PC-9 (cell line): Measurements from ENCODE around the gene LPAR2. TPM values are rescaled to one million over a fixed set of nuclear protein-coding genes. Genes with fewer than 3 reads are reported as not detected.
A peak's percentile ranks its signal among the peaks of the same experiment; 100 is the strongest.

Experiments
- BruUV-seq: library from RNA; stranded (reverse); fragments of 400-500 nt; replicated peaks from 2 replicates; lab custom pipeline; 2021; lab: Mats Ljungman, UMichigan
- CTCF ChIA-PET: fragments of 300-600 bp; sonication (Branson Sonifier 250); formaldehyde crosslinking; loops from one replicate; lab custom pipeline; 2022; ENCODE audit warnings: antibody characterized with exemption; lab: Charles Lee
- POLR2A ChIA-PET: fragments of 300-600 bp; sonication (Branson Sonifier 250); formaldehyde crosslinking; loops from one replicate; lab custom pipeline; 2022; ENCODE audit warnings: antibody characterized with exemption; ENCODE audit not compliant: unreplicated experiment; lab: Charles Lee
- DNase-seq, 2 experiments: peaks; one replicate each; pipeline versions ENCODE4 v3.0.0 to v3.0.0-alpha.2; 2015 to 2022; ENCODE audit warnings: mixed read lengths in 1 of 2
- H2AFZ ChIP-seq: fragments of 200-600 bp; sonication (generic); 2 replicates; pipeline ENCODE4 v1.8.1; 2017; ENCODE audit warnings: antibody characterized with exemption
- H3F3A ChIP-seq: fragments of 200-600 bp; sonication (generic); 2 replicates; pipeline ENCODE4 v1.8.1; 2017; ENCODE audit warnings: antibody characterized with exemption, mild to moderate bottlenecking, low read depth; ENCODE audit not compliant: insufficient read depth
- H3K27ac ChIP-seq: fragments of 200-600 bp; sonication (generic); 2 replicates; pipeline ENCODE4 v1.6.1; 2016; ENCODE audit warnings: mixed run types
- H3K27me3 ChIP-seq: fragments of 200-600 bp; sonication (generic); 2 replicates; pipeline ENCODE4 v1.6.1; 2016; ENCODE audit warnings: low read depth, mixed run types; ENCODE audit not compliant: insufficient read depth
- H3K36me3 ChIP-seq: fragments of 200-600 bp; sonication (generic); 2 replicates; pipeline ENCODE4 v1.6.1; 2016; ENCODE audit warnings: low read depth, mixed run types
- H3K4me1 ChIP-seq: fragments of 200-600 bp; sonication (generic); replicated peaks from 2 replicates; pipeline ENCODE4 v1.6.1; 2016; ENCODE audit warnings: mixed run types; ENCODE audit not compliant: insufficient read depth
- H3K4me2 ChIP-seq: fragments of 200-600 bp; sonication (generic); 2 replicates; pipeline ENCODE4 v1.6.1; 2017; ENCODE audit warnings: mixed run types
- H3K4me3 ChIP-seq: fragments of 200-600 bp; sonication (generic); 2 replicates; pipeline ENCODE4 v1.6.1; 2016; ENCODE audit warnings: mixed run types
- H3K79me2 ChIP-seq: fragments of 200-600 bp; sonication (generic); 2 replicates; pipeline ENCODE4 v1.6.1; 2017; ENCODE audit warnings: low read depth, mixed run types
- H3K9me2 ChIP-seq: fragments of 200-600 bp; sonication (generic); 2 replicates; pipeline ENCODE4 v1.8.1; 2017; ENCODE audit warnings: mild to moderate bottlenecking; ENCODE audit not compliant: insufficient read depth
- H3K9me3 ChIP-seq: fragments of 200-600 bp; sonication (generic); 2 replicates; pipeline ENCODE4 v1.8.1; 2016; ENCODE audit warnings: low read depth; ENCODE audit not compliant: insufficient read depth
- H4K20me1 ChIP-seq: fragments of 200-600 bp; sonication (generic); 2 replicates; pipeline ENCODE4 v1.8.1; 2017; ENCODE audit not compliant: insufficient read depth
- CTCF ChIP-seq: fragments of 200-600 bp; sonication (generic); conservative IDR thresholded peaks from 2 replicates; pipeline ENCODE4 v1.6.1; 2017; ENCODE audit warnings: mixed run types, antibody characterized with exemption, mild to moderate bottlenecking, moderate library complexity
- EZH2 ChIP-seq: fragments of 200-600 bp; sonication (generic); IDR thresholded peaks from 2 replicates; pipeline ENCODE4 v1.8.0; 2017; ENCODE audit warnings: antibody characterized with exemption, low read depth
- intact Hi-C: fragments of 100-400 bp; cut with micrococcal nuclease; formaldehyde crosslinking; loops from one replicate; pipeline ENCODE4 v1.10.0; 2022; ENCODE audit not compliant: unreplicated experiment
- total RNA-seq: library from RNA; stranded (reverse); gene quantifications from 2 replicates; pipeline ENCODE4 v1.2.3, GENCODE V29; 2021

LPAR2 gene
- total RNA-seq, 1 experiment from 2014 or later = 29.2 TPM

GRCh38 chr19:19642506-19643157, 14.6 kb upstream of the LPAR2 start:
- H3K27ac ChIP-seq = no peak overlapping the region
- no peak for TF ChIP-seq CTCF
- no peak for TF ChIP-seq EZH2
- H2AFZ ChIP-seq = peak overlapping the region; percentile 95
- H3K4me3 ChIP-seq = peak overlapping the region; percentile 96
- H3K79me2 ChIP-seq = no peaks in the 10 kb centered on the region
- DNase-seq = no peak
- CTCF ChIA-PET = no interaction called here
- H3F3A ChIP-seq = peaks cover 21% of the 10 kb centered on the region; the same call in 1 of the 2 replicates
- no peaks in the 10 kb centered on the region for H3K9me3 ChIP-seq
- POLR2A ChIA-PET = no interaction called here
- no peaks in the 10 kb centered on the region for H3K9me2 ChIP-seq
- H3K4me1 ChIP-seq = no peaks in the 10 kb centered on the region
- H3K27me3 ChIP-seq = no peaks in the 10 kb centered on the region
- H4K20me1 ChIP-seq = no peaks in the 10 kb centered on the region
- BruUV-seq = no TSS peak
- 0 out of 2 replicates have a peak, but pooled peaks cover 4% of the 10 kb centered on the region for H3K36me3 ChIP-seq
- intact Hi-C loops = loop anchor here (1.0 to 10.0 kb wide), 4 partner anchors 90 to 505 kb away; partner anchors contain the start of gene TMEM161A
- peak overlapping the region; percentile 92 for H3K4me2 ChIP-seq

GRCh38 chr19:19637523-19638251, 9.7 kb upstream of the LPAR2 start:
- H2AFZ ChIP-seq = no peak overlapping the region
- no TSS peak for BruUV-seq
- POLR2A ChIA-PET = no interaction called here

GRCh38 chr19:19637186-19637522, 9.1 kb upstream of the LPAR2 start:
- no peaks in the 10 kb centered on the region for H3K27me3 ChIP-seq
- H2AFZ ChIP-seq = no peak overlapping the region
- H3K4me3 ChIP-seq = no peak overlapping the region
- no peaks in the 10 kb centered on the region for H3K9me2 ChIP-seq
- H3K9me3 ChIP-seq = no peaks in the 10 kb centered on the region
- H3K4me2 ChIP-seq = no peak overlapping the region
- ChIA-PET POLR2A (no interaction called here), CTCF (no interaction called here)
- no peaks in the 10 kb centered on the region for H3K79me2 ChIP-seq
- H3K36me3 ChIP-seq = peaks cover 12% of the 10 kb centered on the region; the same call in 1 of the 2 replicates
- no peak overlapping the region for H3K27ac ChIP-seq
- DNase-seq = no peak
- BruUV-seq = no TSS peak
- intact Hi-C loops = no loop called here
- no peaks in the 10 kb centered on the region for H4K20me1 ChIP-seq
- H3F3A ChIP-seq = peaks cover 10% of the 10 kb centered on the region; the same call in 1 of the 2 replicates
- H3K4me1 ChIP-seq = no peaks in the 10 kb centered on the region
- TF ChIP-seq CTCF (no peak), EZH2 (no peak)

More at GRCh38 chr19:19637523-19638251, 9.7 kb upstream of the LPAR2 start:
- no peak for DNase-seq
- Histone ChIP-seq H3K9me2 (no peaks in the 10 kb centered on the region), H3K4me2 (no peak overlapping the region), H3K36me3 (peaks cover 12% of the 10 kb centered on the region; the same call in 1 of the 2 replicates), H3K4me1 (no peaks in the 10 kb centered on the region), H3K9me3 (no peaks in the 10 kb centered on the region), H3K4me3 (no peak overlapping the region), H3K79me2 (no peaks in the 10 kb centered on the region), H4K20me1 (no peaks in the 10 kb centered on the region), H3K27ac (no peak overlapping the region), H3F3A (peaks cover 6% of the 10 kb centered on the region; the same call in 1 of the 2 replicates), H3K27me3 (no peaks in the 10 kb centered on the region)
- CTCF ChIA-PET = no interaction called here
- TF ChIP-seq EZH2 = no peak
- TF ChIP-seq CTCF = no peak
- intact Hi-C loops = no loop called here
